Inferior parietal cortex (tissue), 1 donor: ENCODE data around the gene NR3C2.

Experiments used
- DNase-seq: peaks from one replicate; pipeline ENCODE4 v3.0.0-alpha.2; 2016; ENCODE audit errors: extremely low spot score

Gene NR3C2

GRCh38 chr4:148265627-148266026, 176.6 kb downstream of the NR3C2 start:
- DNase-seq, result no peak

DNA sequence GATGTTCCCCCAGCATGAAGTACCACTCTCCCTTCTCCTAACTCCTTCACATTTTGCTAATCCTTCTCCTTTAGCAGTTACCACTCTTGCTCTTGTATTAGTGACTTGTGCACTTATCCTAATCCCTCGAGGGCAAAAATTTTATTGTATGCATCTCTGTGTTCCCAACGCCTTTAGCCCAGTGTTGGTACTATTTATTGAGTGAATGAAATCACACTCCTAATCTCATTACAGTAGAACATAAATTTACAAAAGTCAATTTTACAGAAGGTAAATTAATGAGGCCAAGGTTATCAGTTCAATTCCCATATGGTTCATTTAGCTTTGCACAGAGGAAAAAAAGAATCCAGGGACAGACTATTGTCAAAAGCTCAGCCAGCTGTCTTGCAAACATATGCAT, 178.4 kb downstream of the NR3C2 start:
- DNase-seq, result no peak

DNA sequence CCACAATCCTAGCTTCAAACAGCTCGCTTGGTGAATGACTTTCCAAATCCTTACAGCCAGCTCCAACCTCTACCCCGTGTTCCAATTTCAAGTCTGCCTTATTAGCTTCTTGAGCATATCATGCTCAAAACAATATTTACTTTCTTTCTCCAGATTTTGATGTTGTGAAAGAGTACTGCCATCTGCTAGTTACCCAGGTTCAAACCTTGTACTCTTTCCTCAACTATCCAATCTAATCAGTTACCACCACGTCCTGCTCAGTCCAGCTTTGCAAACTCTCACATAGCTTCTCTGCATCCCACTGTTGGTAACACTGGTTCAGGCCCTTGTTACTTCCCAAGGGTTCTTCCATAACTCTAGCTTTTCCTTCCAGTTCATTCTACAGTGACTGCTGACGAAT, 179.1 kb downstream of the NR3C2 start:
- DNase-seq, result no peak

- no peak for DNase-seq
Observed at GRCh38 chr4:148261848-148262247, 180.4 kb downstream of the NR3C2 start.

DNA sequence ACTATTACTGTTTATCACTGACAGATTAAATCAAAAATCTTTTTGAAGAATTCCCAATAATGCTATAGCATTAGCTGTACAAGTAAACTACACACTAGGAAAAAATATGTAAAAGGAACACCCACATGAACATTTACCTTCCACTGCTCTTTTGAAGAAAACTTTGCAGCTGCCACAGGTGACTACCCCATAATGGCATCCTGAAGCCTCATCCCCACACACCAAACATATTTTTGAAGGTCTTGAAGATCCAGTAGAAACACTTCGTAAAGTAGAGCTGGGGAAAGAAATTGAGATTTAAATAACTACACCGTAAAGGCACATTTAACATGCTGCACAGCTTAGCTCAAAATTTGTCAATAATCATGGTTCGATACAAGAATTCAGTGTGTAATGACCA, 182.4 kb downstream of the NR3C2 start:
- no peak for DNase-seq

DNA sequence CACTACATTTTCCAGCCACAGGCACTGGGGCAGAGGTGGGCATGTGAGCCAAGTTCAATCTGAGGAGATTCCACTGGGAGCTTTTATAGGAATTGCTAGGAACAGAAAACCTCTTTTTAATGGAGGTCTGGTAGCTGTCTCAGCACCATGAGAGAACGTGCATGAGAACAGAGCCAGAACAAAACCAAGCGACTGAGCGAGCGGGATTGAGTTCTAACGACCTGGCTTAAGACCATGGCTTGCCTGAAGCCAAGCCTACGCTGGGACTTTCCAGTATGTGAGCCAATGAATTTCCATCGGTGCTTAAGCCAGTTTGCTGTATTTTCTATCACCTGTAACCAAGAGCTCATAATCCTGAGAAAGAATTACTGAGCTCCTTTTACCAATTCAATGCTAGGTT, 183.7 kb downstream of the NR3C2 start:
- DNase-seq, result no peak

DNA sequence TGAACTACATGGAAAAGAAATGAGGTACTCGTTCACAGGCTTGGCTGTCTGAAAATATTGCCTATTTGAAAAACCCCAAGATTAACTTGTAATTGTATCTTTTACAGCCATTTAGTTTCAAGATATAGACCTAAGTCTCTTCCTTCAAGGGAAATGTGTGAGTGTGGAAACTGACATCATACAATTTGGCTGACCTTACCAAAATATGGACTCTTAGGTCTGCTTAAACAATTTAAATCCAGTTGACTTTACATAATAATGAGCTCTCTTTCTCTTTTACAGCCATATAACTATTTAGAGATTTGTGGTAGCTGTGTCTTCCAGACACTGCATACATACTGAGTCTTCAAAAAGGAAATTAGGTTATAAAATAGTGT, 186.9 kb downstream of the NR3C2 start:
- DNase-seq, result no peak

- no peak for DNase-seq
Observed at GRCh38 chr4:148254621-148255343, 187.4 kb downstream of the NR3C2 start.

DNA sequence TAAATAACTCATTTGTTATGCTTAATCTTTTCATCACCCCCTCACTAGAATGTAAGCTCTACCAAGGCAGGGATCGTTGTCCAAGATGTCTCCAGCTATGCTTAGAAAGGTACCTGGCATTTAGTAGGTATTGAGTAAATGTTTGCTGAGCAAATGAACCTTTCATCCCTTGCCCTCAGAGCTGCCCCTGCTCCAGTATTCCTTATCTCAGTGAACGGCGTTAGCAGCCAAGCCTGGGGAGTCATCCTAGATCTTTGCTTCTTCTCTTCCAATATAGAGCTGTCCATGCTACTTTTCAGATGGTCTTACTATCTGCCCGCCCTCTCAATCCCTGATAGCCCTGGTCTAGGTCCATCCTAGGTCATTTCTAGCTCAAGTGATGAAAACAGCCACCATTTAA, 188.4 kb downstream of the NR3C2 start:
- no peak for DNase-seq

- no peak for DNase-seq
Observed at GRCh38 chr4:148248824-148249223, 193.4 kb downstream of the NR3C2 start.

DNA sequence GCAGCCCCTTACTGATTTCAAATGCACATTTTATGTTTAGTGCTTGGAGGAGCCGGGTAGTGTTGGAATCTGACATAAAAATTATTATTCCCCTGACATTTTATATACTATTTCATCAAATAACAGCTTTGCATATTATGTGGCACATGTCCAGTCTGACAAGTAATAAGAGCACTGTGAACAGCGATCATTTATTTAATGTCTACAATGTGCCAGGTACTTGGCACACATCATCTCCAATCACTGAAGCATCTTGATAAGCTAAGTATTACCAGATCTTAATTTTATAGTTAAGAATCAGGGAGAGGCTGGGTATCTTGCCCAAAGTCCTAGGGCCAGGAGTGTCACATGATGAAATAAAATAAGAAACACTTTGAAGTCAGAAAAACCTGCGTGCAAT, 197.2 kb downstream of the NR3C2 start:
- no peak for DNase-seq

DNA sequence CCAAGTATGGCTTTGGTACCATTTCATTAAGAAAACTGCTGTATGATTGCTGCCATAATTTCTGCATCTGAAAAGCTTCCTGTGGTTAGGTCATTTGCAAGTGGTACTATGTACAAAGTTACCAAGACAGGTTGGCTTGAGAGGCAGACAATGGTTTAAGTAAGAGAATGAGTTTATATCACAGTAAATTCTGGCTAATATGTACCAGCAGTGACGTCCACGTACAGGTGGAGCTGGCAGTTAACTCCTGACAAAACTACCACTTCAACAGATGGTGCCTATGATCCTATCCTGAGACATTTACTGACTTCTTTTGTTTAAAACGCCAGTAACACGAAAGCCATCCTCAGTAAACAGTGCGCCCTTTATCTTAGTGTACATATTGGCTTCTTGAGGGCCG, 198.4 kb downstream of the NR3C2 start:
- DNase-seq, result no peak

- DNase-seq, result no peak
Observed at GRCh38 chr4:148240241-148240640, 202.0 kb downstream of the NR3C2 start.

- DNase-seq, result no peak
Observed at GRCh38 chr4:148239494-148239985, 202.7 kb downstream of the NR3C2 start.

DNA sequence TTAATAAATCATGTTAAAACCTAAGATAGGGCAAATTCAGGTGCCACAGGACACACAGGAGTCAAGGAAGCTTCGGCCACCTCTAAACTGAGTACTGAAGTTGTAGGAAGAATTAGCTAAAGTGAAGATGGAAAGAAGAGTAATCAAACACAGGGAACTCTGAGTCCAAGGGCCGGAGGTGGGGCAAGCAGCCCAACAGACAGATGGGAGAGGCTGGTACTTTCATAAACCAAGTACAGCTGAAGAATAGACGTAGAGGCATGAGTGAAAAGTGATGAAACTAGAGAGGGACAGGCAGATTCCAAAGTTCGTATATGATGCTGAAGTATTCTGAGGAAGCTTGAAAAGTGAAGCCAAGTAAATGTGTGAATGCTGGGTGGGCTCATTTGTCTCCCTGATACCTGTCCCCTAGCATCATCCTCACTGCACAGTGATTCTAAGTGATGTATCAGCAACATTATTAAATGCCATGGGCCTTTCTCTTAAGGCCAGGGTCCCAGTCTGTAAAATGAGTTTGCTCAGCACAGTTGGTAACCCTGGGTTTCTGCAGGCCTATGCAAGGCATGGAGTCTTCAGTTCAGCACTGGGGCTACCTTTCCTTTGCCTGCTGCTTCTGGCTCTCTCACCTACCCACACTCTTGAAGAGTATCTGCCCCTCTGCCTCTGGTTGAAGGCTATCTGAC, 203.3 kb downstream of the NR3C2 start:
- no peak for DNase-seq

GRCh38 chr4:148238086-148238485, 204.1 kb downstream of the NR3C2 start:
- no peak for DNase-seq

- no peak for DNase-seq
Observed at GRCh38 chr4:148235809-148236208, 206.4 kb downstream of the NR3C2 start.

GRCh38 chr4:148229798-148230197, 212.4 kb downstream of the NR3C2 start:
- no peak for DNase-seq

DNA sequence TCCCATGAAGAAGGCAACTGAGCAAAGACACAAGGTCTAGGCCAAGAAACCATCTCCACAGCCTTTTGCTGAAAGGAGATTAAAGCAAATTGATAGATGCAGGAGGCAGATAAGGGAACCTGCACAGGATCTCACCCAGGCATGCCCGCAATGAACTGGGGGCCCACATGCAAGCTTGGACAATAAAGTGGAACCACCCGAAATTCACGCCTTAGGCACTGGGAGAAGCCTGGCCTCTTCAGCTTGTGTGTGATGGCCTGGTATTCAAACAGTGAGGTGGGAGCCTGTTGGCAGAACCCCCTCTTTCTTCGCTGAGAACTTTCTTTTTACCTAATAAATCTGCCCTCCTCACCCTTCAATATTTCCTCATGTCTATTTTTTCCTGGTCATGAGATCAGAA, 213.2 kb downstream of the NR3C2 start:
- DNase-seq, result no peak

- DNase-seq, result no peak
Observed at GRCh38 chr4:148227147-148227546, 215.1 kb downstream of the NR3C2 start.

DNA sequence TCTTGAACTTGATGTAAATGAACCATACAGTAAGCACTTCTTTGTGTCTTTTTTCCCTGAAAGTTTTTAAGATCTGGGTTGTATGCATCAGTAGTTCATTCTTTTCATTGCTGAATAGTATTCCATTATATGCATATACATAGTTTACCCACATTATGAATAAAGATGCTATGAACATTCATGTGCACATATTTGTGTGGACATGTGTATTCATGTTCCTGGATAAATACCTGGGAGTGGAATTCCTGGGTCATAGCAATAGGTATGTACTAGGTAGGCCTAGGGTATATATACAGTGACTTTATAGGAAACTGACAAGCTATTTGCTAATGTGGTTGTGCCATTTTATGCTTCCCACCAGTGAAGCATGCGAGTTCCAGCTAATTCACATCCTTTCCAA, 215.9 kb downstream of the NR3C2 start:
- no peak for DNase-seq

GRCh38 chr4:148225639-148226038, 216.6 kb downstream of the NR3C2 start:
- no peak for DNase-seq

GRCh38 chr4:148224476-148224875, 217.7 kb downstream of the NR3C2 start:
- no peak for DNase-seq
